Activated CD8-positive, alpha-beta T cell treated with anti-CD3 and anti-CD28 coated beads, Interleukin-2, amount 10 ng/mL, durations not matched to agents 7 days and 5 days (primary cell): Measurements from ENCODE around the gene NKD2. TPM values are rescaled to one million over a fixed set of nuclear protein-coding genes. Genes with fewer than 3 reads are reported as not detected.

Experiments used
- ATAC-seq: fragments of 150-1000 bp; cut with Tn5 transposase; one replicate; pipeline ENCODE4 v1.10.0; 2021; ENCODE audit warnings: moderate library complexity
- CTCF ChIA-PET: fragments of 350-600 bp; sonication (Branson Sonifier 250); formaldehyde crosslinking; loops from one replicate; lab custom pipeline; 2021; ENCODE audit warnings: antibody characterized with exemption; lab: Charles Lee
- POLR2A ChIA-PET: fragments of 350-600 bp; sonication (Branson Sonifier 250); formaldehyde crosslinking; loops from one replicate; lab custom pipeline; 2021; ENCODE audit warnings: antibody characterized with exemption; lab: Charles Lee
- DNase-seq: peaks from one replicate; pipeline ENCODE4 v3.0.0-alpha.2; 2020
- H3K27ac Mint-ChIP-seq: one replicate; pipeline ENCODE4 v1.8.0; 2021; ENCODE audit warnings: mild to moderate bottlenecking, mixed read lengths
- H3K27me3 Mint-ChIP-seq: one replicate; pipeline ENCODE4 v1.8.0; 2021; ENCODE audit warnings: low read depth, mixed read lengths
- H3K36me3 Mint-ChIP-seq: one replicate; pipeline ENCODE4 v1.8.0; 2021; ENCODE audit warnings: low read depth, mixed read lengths
- H3K4me1 Mint-ChIP-seq: one replicate; pipeline ENCODE4 v1.8.0; 2021; ENCODE audit warnings: low read depth, mixed read lengths
- H3K4me3 Mint-ChIP-seq: one replicate; pipeline ENCODE4 v1.8.0; 2021; ENCODE audit warnings: mild to moderate bottlenecking, mixed read lengths
- H3K9me3 Mint-ChIP-seq: one replicate; pipeline ENCODE4 v1.8.0; 2022; ENCODE audit warnings: mixed read lengths; ENCODE audit not compliant: insufficient read depth
- total RNA-seq, 2 experiments: library from RNA; stranded (reverse); gene quantifications; one replicate each; pipeline ENCODE4 v1.2.3, GENCODE V29; 2021

Gene NKD2
- total RNA-seq, 2 experiments from 2014 or later: 1.3 to 3.2 TPM

DNA sequence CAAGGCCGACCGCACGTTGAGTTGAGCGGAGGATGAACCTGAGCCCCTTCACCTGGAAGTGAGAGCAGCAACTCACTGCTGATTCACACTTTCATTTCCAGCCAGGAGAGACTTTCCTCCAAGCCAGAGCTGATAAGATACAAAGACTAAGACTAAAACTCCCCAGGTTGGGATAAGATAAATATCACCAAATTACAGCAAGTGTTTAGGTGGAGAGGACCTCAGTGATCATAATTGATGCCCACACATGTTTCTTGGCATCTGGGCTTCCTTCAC, 6.4 kb upstream of the NKD2 start:
- POLR2A ChIA-PET: no interaction called here
- no peak overlapping the region for H3K4me3 Mint-ChIP-seq
- no peak for ATAC-seq
- DNase-seq: no peak
- H3K9me3 Mint-ChIP-seq: no peaks in the 10 kb centered on the region
- CTCF ChIA-PET: no interaction called here
- H3K27ac Mint-ChIP-seq: no peak overlapping the region
- peaks cover 24% of the 10 kb centered on the region for H3K4me1 Mint-ChIP-seq
- H3K27me3 Mint-ChIP-seq: peaks cover 40% of the 10 kb centered on the region
- no peaks in the 10 kb centered on the region for H3K36me3 Mint-ChIP-seq

DNA sequence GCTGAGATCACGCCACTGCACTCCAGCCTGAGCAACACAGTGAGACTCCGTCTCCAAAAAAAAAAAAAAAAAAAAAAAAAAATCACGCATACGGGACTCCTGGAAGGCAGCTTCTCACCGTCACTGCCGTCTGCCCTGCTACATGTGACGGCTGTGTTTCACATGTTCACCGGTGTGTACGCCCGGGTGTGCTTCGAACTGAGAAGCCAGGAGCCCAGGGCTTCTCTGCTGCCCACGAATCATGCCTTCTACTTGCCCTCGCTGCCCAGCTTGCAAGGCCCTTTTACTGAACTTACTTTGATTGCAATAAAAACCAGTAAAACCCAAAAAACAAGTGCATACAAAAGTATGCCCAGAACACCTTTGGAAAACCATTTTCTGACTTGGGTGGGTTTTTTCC, 5.8 kb upstream of the NKD2 start:
- DNase-seq: peak; percentile 17
- no peaks in the 10 kb centered on the region for H3K36me3 Mint-ChIP-seq
- CTCF ChIA-PET: no interaction called here
- peaks cover 20% of the 10 kb centered on the region for H3K4me1 Mint-ChIP-seq
- no peaks in the 10 kb centered on the region for H3K9me3 Mint-ChIP-seq
- H3K27ac Mint-ChIP-seq: no peak overlapping the region
- H3K27me3 Mint-ChIP-seq: peaks cover 46% of the 10 kb centered on the region
- no peak overlapping the region for H3K4me3 Mint-ChIP-seq
- POLR2A ChIA-PET: no interaction called here
- ATAC-seq: no peak

DNA sequence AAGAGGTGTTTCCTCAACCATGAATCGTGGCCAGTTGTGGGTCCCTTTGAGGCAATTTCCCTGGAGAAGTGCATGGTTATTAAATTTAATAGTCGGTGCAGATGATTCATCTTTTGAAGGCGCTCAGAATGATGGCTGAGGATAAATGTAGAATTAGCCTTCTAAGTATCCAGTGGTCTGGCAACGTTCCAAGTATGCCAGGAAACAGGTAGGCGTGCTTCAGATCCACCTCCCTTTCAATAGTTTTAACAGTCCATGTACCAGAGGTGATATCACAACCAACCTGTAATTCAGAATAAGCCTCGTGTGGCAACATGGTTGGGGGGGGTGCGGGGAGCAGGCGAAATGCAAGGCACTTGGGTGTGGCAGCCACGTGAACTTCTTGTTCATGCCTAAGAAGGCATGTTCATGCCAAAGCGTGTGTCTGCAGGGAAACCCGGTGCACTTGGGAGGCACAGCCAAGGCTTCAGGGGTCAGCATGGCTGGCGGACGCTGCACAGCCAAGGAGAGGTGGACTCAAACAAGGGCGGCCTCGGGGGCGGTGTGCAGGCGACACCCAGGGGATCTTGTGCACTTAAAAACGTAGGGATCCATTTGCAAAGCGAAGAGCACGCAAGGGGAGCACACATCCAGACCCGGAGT, 5.2 kb upstream of the NKD2 start:
- CTCF ChIA-PET: no interaction called here
- Mint-ChIP-seq H3K36me3 (no peaks in the 10 kb centered on the region), H3K27ac (no peak overlapping the region), H3K9me3 (no peaks in the 10 kb centered on the region), H3K4me1 (peaks cover 22% of the 10 kb centered on the region), H3K27me3 (peaks cover 49% of the 10 kb centered on the region), H3K4me3 (peak overlapping the region; percentile 18)
- DNase-seq (peak; percentile 24), ATAC-seq (no peak)
- POLR2A ChIA-PET: no interaction called here

DNA sequence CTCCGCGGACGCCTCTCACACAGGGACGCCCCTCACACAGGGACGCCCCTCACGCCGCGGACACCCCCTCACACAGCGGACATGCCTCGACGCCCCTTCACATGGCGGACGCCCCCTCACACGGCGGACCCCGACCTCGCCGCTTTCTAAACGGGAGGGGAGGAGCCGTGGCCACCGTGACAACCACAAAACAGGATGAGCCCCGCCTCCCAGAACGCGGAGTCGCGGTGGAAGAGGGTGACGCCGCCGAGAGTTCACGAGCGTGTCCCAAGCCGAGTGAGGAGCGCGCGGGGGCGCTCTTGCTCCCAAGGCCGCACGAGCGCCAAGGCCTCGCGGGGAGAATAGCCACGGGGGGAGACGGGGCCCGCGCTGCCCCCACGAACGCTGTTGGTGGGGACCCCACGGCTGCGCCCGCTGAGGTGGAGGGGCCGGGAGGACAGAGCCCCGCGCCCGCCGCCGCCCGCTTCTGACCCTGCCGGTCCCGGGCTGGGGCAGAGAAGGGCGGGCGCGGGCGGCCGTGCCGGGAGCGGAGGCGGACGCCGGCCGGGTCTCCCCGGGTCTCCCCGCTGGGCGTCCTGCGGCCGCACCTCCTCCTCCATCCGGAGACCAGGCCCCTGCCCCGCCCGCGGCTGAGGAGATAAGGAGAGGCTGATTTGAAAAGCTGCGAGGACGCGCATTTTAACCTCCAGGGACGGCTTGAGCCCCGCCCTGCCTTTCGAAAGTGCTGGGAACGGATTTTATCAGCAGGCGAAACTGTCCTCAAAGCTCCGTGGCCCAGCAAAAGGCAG, 3.9 kb upstream of the NKD2 start:
- Mint-ChIP-seq H3K36me3 (no peaks in the 10 kb centered on the region), H3K27me3 (peaks cover 51% of the 10 kb centered on the region), H3K9me3 (no peaks in the 10 kb centered on the region), H3K27ac (no peak overlapping the region), H3K4me3 (peak overlapping the region; percentile 49), H3K4me1 (peaks cover 23% of the 10 kb centered on the region)
- ATAC-seq: peak; percentile 54
- POLR2A ChIA-PET: no interaction called here
- DNase-seq: peak; percentile 57
- CTCF ChIA-PET: interaction anchor here (0.6 to 1.2 kb wide), 4 partner anchors 9 to 134 kb away, joined by 3 to 5 read pairs (median 4); no protein-coding TSS in a partner anchor

DNA sequence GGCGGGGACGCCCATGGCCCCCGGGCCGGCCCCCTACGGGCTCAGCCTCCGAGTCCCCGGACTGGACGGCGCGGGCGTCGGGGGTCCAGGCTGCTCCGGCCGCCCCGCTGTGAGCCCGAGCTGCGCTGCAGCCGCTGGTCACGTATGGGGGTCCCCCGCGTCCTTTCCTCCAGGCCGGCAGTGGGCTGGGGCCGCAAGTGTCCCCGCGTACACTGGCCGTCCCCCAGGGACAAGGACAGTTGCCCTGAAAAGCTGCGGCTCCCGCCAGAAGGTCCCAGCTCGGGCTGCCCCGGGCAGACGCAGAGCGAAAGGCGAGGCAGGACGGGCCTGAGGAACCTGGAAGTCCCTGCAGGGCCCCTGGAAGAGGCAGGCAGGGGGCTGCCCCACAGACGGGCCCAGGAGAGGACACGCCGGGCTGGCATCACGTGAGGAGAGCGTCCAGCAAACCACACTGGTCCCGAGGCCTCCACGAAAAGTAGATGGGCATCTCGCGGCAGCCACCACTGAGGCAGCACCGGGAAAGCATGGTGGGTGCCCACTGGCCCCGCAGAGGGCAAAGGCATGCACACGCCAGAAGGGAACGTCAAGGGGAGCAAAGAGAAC, 3.3 kb upstream of the NKD2 start:
- ChIA-PET CTCF (interaction anchor here (0.6 to 1.2 kb wide), 4 partner anchors 10 to 133 kb away, joined by 3 to 5 read pairs (median 4); no protein-coding TSS in a partner anchor), POLR2A (no interaction called here)
- Mint-ChIP-seq H3K27me3 (peaks cover 56% of the 10 kb centered on the region), H3K4me1 (peaks cover 28% of the 10 kb centered on the region), H3K27ac (no peak overlapping the region), H3K4me3 (peak overlapping the region; percentile 20), H3K36me3 (no peaks in the 10 kb centered on the region), H3K9me3 (no peaks in the 10 kb centered on the region)
- DNase-seq: no peak
- ATAC-seq: no peak

DNA sequence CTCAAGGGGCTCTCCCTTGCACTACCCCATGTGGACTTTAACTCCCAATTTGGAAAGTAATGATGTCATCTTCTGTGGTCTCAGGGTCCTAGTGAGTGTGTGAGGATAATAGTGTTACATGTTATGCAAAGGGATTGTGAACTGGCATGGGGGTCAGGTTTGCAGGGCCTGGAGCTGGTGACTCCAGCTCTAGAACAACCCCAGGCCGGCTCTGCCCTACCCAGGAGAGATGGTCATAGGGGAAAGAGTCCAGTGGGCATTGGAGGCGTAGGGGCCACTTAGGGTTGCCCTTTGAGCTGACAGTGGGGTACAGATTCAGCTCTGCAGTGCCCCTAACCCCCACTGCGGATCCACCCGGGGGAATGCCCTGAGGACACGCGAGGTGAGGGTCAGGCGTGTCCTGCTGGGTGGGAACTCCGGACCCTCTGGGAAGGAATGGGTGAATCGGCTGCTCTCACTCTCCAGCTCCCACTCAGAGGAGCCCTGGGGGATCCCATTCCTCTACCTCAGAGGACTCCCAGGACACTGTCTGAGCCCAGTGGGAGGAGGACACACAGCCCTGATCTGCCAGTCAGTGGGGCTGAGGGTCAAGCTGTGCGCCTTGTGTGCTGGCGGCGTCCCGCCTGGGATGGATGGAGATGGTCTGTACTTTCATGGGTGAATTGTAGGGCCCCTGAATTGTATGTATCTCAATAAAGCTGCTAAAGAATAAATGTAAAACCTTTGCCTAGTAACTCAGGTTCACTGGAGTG, 2.5 kb upstream of the NKD2 start:
- no peaks in the 10 kb centered on the region for H3K9me3 Mint-ChIP-seq
- peak overlapping the region; percentile 20 for H3K4me3 Mint-ChIP-seq
- ChIA-PET POLR2A (no interaction called here), CTCF (interaction anchor here (0.7 to 3.0 kb wide), 8 partner anchors 9 to 132 kb away, joined by 3 to 17 read pairs (median 4); no protein-coding TSS in a partner anchor)
- ATAC-seq: no peak
- H3K27me3 Mint-ChIP-seq: peaks cover 56% of the 10 kb centered on the region
- peak; percentile 16 for DNase-seq
- peaks cover 31% of the 10 kb centered on the region for H3K4me1 Mint-ChIP-seq
- no peaks in the 10 kb centered on the region for H3K36me3 Mint-ChIP-seq
- H3K27ac Mint-ChIP-seq: no peak overlapping the region

DNA sequence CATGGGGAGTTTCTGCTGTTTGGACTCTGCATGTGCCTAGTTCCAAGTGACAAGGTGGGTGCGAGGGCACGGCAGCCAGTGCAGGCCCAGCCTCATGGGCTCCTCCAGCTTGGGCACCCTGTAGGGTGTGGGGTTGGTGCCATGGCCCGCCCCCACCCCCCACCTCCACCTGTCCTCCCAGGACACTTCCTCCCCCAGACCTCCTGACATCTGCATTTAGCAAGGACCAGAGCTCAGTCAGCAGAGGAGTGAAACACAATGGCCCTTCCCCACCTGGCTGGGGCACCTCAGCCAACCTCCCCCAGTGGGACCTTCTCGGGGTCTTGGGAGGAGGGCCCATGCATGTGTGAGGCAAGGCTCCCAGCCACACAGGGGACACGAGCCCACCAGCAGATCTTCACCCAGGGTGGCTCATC, 1.9 kb upstream of the NKD2 start:
- Mint-ChIP-seq H3K27me3 (peaks cover 56% of the 10 kb centered on the region), H3K27ac (no peak overlapping the region), H3K4me3 (no peak overlapping the region), H3K4me1 (peaks cover 33% of the 10 kb centered on the region), H3K36me3 (no peaks in the 10 kb centered on the region), H3K9me3 (no peaks in the 10 kb centered on the region)
- CTCF ChIA-PET: interaction anchor here (0.7 to 4.9 kb wide), 7 partner anchors 10 to 84 kb away, joined by 3 to 65 read pairs (median 4); no protein-coding TSS in a partner anchor
- POLR2A ChIA-PET: interaction anchor here (0.6 kb wide), 1 partner anchor 481 kb away, joined by 3 read pairs; no protein-coding TSS in a partner anchor
- no peak for ATAC-seq
- DNase-seq: peak; percentile 23

DNA sequence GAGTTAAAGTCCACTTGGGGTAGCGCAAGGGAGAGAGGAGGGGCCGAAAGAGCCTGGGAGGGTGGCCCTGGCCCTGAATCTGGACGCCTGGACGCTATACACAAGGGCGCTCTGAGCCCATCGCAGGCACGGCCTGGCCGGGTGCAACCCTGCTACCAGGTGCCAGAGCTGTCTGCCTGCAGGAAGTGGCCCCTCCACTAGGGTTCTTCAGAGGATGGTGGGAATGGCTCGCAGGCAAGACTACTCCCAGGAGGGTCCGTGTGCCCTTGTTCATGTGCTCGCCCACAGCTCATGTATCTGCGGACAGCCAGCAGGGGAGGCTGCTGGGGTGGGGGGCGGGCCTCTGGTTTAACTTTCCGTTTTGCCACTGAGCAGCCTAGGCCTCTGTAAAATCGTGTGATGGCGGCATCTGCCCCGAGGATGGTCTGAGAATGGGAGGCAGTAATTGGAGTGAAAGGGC, 1.4 kb upstream of the NKD2 start:
- CTCF ChIA-PET: interaction anchor here (0.8 to 4.9 kb wide), 10 partner anchors 9 to 85 kb away, joined by 3 to 65 read pairs (median 4); no protein-coding TSS in a partner anchor
- POLR2A ChIA-PET: interaction anchor here (0.6 kb wide), 1 partner anchor 481 kb away, joined by 3 read pairs; no protein-coding TSS in a partner anchor
- H3K27ac Mint-ChIP-seq: no peak overlapping the region
- H3K4me1 Mint-ChIP-seq: peaks cover 33% of the 10 kb centered on the region
- ATAC-seq: no peak
- no peaks in the 10 kb centered on the region for H3K9me3 Mint-ChIP-seq
- DNase-seq: peak; percentile 16
- H3K4me3 Mint-ChIP-seq: no peak overlapping the region
- H3K36me3 Mint-ChIP-seq: no peaks in the 10 kb centered on the region
- H3K27me3 Mint-ChIP-seq: peaks cover 51% of the 10 kb centered on the region

DNA sequence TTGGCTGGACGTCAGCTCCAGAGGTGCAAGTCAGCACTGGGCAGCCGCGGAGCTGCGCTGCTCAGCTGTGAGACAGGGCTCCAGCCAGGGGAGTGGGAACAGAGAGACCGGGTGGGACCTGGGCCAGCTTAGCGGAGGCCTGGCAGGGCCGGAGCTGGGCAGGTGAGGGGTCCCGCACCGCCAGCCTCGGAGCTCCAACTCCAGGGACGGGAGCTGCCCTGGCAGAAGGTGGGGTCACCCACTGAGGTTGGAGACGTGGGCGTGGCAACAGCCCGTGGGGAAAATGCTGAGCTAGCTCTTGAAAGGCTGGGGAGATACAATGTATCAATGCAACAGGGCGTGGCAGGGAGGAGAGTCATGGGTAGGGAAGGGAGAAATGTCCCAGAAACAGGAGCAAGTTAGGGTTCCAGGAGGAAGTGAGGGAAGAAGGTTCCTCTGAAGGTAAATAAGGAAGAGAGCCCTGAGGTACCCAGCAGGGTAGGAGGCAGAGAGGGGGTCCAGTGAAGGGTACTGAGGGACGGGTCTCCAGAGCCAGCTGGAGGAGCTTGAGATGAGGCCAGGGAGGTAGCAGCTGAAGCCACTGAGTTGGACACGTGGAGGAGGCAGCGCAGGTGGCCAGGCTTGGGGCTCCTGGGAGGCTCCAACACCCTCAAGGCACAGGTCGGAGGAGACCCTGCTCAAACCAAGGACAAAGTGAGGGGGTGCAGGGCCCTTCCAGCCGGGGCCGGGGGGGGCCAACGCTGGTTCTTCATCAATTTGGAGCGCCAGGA, 736 bp upstream of the NKD2 start:
- Mint-ChIP-seq H3K4me1 (peaks cover 32% of the 10 kb centered on the region), H3K27me3 (peaks cover 50% of the 10 kb centered on the region), H3K9me3 (no peaks in the 10 kb centered on the region), H3K27ac (no peak overlapping the region), H3K36me3 (no peaks in the 10 kb centered on the region), H3K4me3 (peak overlapping the region; percentile 17)
- ChIA-PET CTCF (interaction anchor here (0.8 to 4.9 kb wide), 11 partner anchors 8 to 85 kb away, joined by 3 to 65 read pairs (median 3); no protein-coding TSS in a partner anchor), POLR2A (no interaction called here)
- DNase-seq (peak; percentile 16), ATAC-seq (no peak)

DNA sequence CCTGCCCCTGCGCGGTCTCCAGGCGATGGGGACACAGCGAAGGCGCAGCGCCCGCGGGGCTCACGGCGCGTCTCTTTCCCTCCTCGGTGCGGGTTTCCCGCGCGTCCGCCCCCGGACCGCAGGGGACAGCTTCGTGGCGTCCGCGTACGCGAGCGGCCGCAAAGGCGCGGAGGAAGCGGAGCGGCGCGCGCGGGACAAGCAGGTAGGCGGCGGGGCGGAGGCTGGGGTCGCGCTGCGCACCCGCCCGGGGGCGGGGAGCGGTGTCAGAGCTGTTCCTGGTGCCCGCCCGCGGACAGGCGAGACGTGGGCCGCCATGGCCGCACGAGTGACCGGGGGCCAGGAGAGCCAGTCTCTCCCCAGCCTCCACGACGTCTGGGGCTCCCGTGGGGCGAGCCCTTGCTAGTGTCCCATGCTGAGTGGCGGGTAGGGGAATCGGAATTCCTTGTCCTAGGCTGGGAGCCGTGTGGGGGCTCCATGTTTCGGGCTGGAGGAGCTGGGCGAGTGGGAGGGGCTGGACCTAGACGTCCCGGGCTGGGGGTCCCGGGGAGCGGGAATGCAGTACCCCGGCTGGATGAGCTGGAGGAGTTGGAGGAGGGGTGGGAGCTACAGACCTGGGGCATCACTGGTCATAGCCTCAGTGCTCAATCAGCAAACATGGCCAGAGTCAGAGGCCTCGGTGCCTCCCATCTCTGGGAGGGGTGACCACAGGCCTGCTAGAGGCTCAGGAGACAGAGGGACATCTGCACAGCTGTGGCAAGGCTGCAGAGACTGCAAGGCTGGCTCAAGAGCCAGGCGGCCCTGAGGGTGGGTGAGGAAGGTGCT, 968 bp downstream of the NKD2 start:
- ChIA-PET POLR2A (no interaction called here), CTCF (interaction anchor here (0.7 to 4.9 kb wide), 15 partner anchors 13 to 164 kb away, joined by 3 to 65 read pairs (median 5); no protein-coding TSS in a partner anchor)
- no peaks in the 10 kb centered on the region for H3K9me3 Mint-ChIP-seq
- peak overlapping the region; percentile 34 for H3K4me3 Mint-ChIP-seq
- H3K36me3 Mint-ChIP-seq: no peaks in the 10 kb centered on the region
- peaks cover 38% of the 10 kb centered on the region for H3K27me3 Mint-ChIP-seq
- H3K27ac Mint-ChIP-seq: no peak overlapping the region
- DNase-seq (peak; percentile 17), ATAC-seq (no peak)
- H3K4me1 Mint-ChIP-seq: peaks cover 18% of the 10 kb centered on the region
